HepG2 (cell line): ENCODE results near the gene PSD4. TPM values are rescaled to one million over a fixed set of nuclear protein-coding genes. Genes with fewer than 3 reads are reported as not detected.

ENCODE experiments used
- AHR ChIP-seq: IDR thresholded peaks from 2 replicates; pipeline ENCODE4 v1.6.1; 2018; ENCODE audit warnings: missing genetic modification reagents, missing compliant biosample characterization
- DMAP1 ChIP-seq: IDR thresholded peaks from 2 replicates; pipeline ENCODE4 v1.6.1; 2016
- KLF16 ChIP-seq, 2 experiments: sonication (generic) in 1 of 2; formaldehyde crosslinking in 1 of 2; IDR thresholded peaks; 2 replicates each; pipeline versions ENCODE4 v1.6.1 to v1.8.0; 2016 to 2023; ENCODE audit warnings: missing genetic modification reagents in 2 of 2, missing compliant biosample characterization in 1 of 2
- MEIS1 ChIP-seq: sonication (generic); formaldehyde crosslinking; IDR thresholded peaks from 2 replicates; pipeline ENCODE4 v1.9.0; 2021; ENCODE audit warnings: mild to moderate bottlenecking, missing genetic modification reagents, moderate library complexity, borderline replicate concordance
- MXI1 ChIP-seq: IDR thresholded peaks from 3 replicates; pipeline ENCODE4 v1.6.1; 2012; ENCODE audit warnings: low read depth, low read length, inconsistent platforms, borderline replicate concordance
- SIN3A ChIP-seq: IDR thresholded peaks from 2 replicates; pipeline ENCODE4 v1.6.1; 2011; ENCODE audit warnings: low read depth, mild to moderate bottlenecking, control low read depth, low read length, borderline replicate concordance
- SP4 ChIP-seq: sonication (generic); formaldehyde crosslinking; IDR thresholded peaks from 2 replicates; pipeline ENCODE4 v1.8.1; 2023; ENCODE audit warnings: mild to moderate bottlenecking, missing genetic modification reagents
- STAT5B ChIP-seq: sonication (generic); formaldehyde crosslinking; IDR thresholded peaks from 2 replicates; pipeline ENCODE4 v1.4.0; 2020; ENCODE audit warnings: missing genetic modification reagents
- ZBTB7B ChIP-seq: sonication (generic); formaldehyde crosslinking; IDR thresholded peaks from 2 replicates; pipeline ENCODE4 v1.4.0; 2020; ENCODE audit warnings: missing genetic modification reagents
- ZKSCAN8 ChIP-seq: IDR thresholded peaks from 2 replicates; pipeline ENCODE4 v1.6.1; 2016; ENCODE audit warnings: borderline replicate concordance, missing genetic modification reagents, missing compliant biosample characterization
- ZNF616 ChIP-seq: sonication (generic); formaldehyde crosslinking; IDR thresholded peaks from 2 replicates; pipeline ENCODE4 v1.5.0; 2020; ENCODE audit warnings: low read depth, mild to moderate bottlenecking, missing genetic modification reagents
- ZNF674 ChIP-seq: sonication (generic); formaldehyde crosslinking; IDR thresholded peaks from 2 replicates; pipeline ENCODE4 v1.5.0; 2020; ENCODE audit warnings: low read depth, mild to moderate bottlenecking, missing genetic modification reagents
- polyA plus RNA-seq, 8 experiments: library from polyadenylated mRNA; depleted of rRNA in 3 of 8; stranded (reverse) in 7 of 8; unstranded in 1 of 8; fragments of >200 nt; fragmentation: Illumina TruSeq in 4 of 8; extraction: Trizol in 4 of 8; gene quantifications; 2 replicates each; pipeline versions ENCODE4 v1.2.1 to v1.2.3, GENCODE V29; 2011 to 2016; ENCODE audit warnings: low read depth in 4 of 8, missing spikeins in 1 of 8, mixed read lengths in 1 of 8; ENCODE audit not compliant: insufficient read depth in 1 of 8
- total RNA-seq, 5 experiments: library from RNA; depleted of rRNA; stranded (reverse); fragments of >200 nt; fragmentation: Illumina TruSeq; extraction: Trizol; gene quantifications; 2 replicates each; pipeline ENCODE4 v1.2.3, GENCODE V29; 2016; ENCODE audit warnings: low read depth in 1 of 5
- TF ChIP-seq, protein P1 (sequence below): sonication (generic); formaldehyde crosslinking; IDR thresholded peaks from 2 replicates; pipeline ENCODE4 v1.8.0; 2022; ENCODE audit warnings: mild to moderate bottlenecking, missing genetic modification reagents; ENCODE audit not compliant: insufficient replicate concordance
- TF ChIP-seq, protein P2 (sequence below): sonication (generic); formaldehyde crosslinking; IDR thresholded peaks from 2 replicates; pipeline ENCODE4 v1.8.0; 2022; ENCODE audit warnings: missing genetic modification reagents, mild to moderate bottlenecking, moderate library complexity, borderline replicate concordance
- TF ChIP-seq, protein P3 (sequence below): sonication (generic); formaldehyde crosslinking; IDR thresholded peaks from 2 replicates; pipeline ENCODE4 v1.4.0; 2020; ENCODE audit warnings: missing genetic modification reagents, borderline replicate concordance
- TF ChIP-seq, protein P4 (sequence below), 2 experiments: sonication (generic) in 1 of 2; formaldehyde crosslinking in 1 of 2; IDR thresholded peaks; 2 replicates each; pipeline versions ENCODE4 v1.5.1 to v1.6.1; 2011 to 2020; ENCODE audit warnings: borderline replicate concordance in 1 of 2, low read depth in 1 of 2, low read length in 1 of 2, mild to moderate bottlenecking in 1 of 2, missing genetic modification reagents in 1 of 2, moderate library complexity in 1 of 2
- TF ChIP-seq, protein P5 (sequence below): sonication (generic); formaldehyde crosslinking; IDR thresholded peaks from 2 replicates; pipeline ENCODE4 v1.4.0; 2020; ENCODE audit warnings: missing genetic modification reagents

PSD4 gene
- total and polyA plus RNA-seq, 2 of the 13 experiments (the other 11 are each of a cell fraction or from before 2014, with no cell fraction given): 5.8 to 9.4 TPM

DNA sequence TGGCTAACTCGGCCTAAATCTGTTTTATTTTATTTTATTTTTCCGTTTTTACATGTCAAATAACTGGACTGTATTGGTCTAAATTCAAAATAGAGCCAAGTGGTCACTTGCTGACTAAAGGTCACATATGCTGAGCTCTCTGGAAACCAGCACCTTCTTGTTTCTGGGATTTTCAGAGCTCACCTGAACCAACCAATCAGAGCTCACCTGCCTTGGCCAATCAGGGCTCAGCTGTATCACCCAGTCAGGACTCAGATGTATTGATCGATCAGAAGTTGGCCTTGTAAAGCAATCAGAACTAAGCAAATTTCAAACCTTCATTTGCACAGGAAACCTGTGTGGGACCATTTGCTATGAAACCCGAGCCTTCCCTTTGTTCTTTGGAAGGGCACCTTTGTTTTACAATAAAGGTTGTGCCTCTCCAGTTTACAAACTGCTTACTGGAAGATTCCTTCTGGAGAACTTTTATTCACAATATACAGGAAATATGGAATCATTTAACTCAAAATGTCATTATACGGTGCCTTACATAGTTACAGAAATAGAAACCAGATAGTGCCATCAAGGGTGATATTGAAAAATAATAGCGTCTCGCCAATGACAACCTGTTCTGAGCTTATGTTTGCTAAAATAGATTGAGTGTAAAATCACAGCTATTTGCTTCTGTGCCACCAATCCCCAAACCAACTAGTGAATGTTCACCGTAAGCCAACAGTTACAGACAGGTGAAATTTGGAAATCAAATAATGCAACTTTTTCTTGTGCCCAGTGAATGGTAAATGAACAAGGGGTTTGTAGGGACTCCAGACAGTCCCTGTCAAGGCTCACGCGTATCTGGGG lies 17.3 kb upstream of the PSD4 start (continued):
- TF ChIP-seq, protein P1, sequence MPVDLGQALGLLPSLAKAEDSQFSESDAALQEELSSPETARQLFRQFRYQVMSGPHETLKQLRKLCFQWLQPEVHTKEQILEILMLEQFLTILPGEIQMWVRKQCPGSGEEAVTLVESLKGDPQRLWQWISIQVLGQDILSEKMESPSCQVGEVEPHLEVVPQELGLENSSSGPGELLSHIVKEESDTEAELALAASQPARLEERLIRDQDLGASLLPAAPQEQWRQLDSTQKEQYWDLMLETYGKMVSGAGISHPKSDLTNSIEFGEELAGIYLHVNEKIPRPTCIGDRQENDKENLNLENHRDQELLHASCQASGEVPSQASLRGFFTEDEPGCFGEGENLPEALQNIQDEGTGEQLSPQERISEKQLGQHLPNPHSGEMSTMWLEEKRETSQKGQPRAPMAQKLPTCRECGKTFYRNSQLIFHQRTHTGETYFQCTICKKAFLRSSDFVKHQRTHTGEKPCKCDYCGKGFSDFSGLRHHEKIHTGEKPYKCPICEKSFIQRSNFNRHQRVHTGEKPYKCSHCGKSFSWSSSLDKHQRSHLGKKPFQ: no peak
- TF ChIP-seq STAT5B (CRISPR knock-in tag) (no peak), ZNF674 (CRISPR knock-in tag) (no peak), ZNF616 (CRISPR knock-in tag) (0 out of 2 replicates have a peak, but pooled peaks have one; percentile 9), ZKSCAN8 (no peak; the same call in 1 of the 2 replicates), MXI1 (no peak), MEIS1 (CRISPR knock-in tag) (no peak), DMAP1 (CRISPR knock-in tag) (no peak), SIN3A (no peak), KLF16 (CRISPR knock-in tag; IDR thresholded peaks at IDR 0.05) (no peak; a peak in 1 of 4 replicates), ZBTB7B (CRISPR knock-in tag) (no peak), AHR (no peak), SP4 (CRISPR knock-in tag) (no peak)
- TF ChIP-seq, protein P2, sequence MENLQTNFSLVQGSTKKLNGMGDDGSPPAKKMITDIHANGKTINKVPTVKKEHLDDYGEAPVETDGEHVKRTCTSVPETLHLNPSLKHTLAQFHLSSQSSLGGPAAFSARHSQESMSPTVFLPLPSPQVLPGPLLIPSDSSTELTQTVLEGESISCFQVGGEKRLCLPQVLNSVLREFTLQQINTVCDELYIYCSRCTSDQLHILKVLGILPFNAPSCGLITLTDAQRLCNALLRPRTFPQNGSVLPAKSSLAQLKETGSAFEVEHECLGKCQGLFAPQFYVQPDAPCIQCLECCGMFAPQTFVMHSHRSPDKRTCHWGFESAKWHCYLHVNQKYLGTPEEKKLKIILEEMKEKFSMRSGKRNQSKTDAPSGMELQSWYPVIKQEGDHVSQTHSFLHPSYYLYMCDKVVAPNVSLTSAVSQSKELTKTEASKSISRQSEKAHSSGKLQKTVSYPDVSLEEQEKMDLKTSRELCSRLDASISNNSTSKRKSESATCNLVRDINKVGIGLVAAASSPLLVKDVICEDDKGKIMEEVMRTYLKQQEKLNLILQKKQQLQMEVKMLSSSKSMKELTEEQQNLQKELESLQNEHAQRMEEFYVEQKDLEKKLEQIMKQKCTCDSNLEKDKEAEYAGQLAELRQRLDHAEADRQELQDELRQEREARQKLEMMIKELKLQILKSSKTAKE (CRISPR knock-in tag): no peak
- TF ChIP-seq, protein P3, sequence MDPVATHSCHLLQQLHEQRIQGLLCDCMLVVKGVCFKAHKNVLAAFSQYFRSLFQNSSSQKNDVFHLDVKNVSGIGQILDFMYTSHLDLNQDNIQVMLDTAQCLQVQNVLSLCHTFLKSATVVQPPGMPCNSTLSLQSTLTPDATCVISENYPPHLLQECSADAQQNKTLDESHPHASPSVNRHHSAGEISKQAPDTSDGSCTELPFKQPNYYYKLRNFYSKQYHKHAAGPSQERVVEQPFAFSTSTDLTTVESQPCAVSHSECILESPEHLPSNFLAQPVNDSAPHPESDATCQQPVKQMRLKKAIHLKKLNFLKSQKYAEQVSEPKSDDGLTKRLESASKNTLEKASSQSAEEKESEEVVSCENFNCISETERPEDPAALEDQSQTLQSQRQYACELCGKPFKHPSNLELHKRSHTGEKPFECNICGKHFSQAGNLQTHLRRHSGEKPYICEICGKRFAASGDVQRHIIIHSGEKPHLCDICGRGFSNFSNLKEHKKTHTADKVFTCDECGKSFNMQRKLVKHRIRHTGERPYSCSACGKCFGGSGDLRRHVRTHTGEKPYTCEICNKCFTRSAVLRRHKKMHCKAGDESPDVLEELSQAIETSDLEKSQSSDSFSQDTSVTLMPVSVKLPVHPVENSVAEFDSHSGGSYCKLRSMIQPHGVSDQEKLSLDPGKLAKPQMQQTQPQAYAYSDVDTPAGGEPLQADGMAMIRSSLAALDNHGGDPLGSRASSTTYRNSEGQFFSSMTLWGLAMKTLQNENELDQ (CRISPR knock-in tag): no peak; the same call in 1 of the 2 replicates
- TF ChIP-seq, protein P4, sequence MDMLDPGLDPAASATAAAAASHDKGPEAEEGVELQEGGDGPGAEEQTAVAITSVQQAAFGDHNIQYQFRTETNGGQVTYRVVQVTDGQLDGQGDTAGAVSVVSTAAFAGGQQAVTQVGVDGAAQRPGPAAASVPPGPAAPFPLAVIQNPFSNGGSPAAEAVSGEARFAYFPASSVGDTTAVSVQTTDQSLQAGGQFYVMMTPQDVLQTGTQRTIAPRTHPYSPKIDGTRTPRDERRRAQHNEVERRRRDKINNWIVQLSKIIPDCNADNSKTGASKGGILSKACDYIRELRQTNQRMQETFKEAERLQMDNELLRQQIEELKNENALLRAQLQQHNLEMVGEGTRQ (IDR thresholded peaks at IDR 0.05; ENCODE audit: low read depth, low read length): no peak
- TF ChIP-seq, protein P4 (CRISPR knock-in tag; IDR thresholded peaks at IDR 0.05; ENCODE audit: borderline replicate concordance): no peak
- TF ChIP-seq, protein P5, sequence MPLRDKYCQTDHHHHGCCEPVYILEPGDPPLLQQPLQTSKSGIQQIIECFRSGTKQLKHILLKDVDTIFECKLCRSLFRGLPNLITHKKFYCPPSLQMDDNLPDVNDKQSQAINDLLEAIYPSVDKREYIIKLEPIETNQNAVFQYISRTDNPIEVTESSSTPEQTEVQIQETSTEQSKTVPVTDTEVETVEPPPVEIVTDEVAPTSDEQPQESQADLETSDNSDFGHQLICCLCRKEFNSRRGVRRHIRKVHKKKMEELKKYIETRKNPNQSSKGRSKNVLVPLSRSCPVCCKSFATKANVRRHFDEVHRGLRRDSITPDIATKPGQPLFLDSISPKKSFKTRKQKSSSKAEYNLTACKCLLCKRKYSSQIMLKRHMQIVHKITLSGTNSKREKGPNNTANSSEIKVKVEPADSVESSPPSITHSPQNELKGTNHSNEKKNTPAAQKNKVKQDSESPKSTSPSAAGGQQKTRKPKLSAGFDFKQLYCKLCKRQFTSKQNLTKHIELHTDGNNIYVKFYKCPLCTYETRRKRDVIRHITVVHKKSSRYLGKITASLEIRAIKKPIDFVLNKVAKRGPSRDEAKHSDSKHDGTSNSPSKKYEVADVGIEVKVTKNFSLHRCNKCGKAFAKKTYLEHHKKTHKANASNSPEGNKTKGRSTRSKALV (CRISPR knock-in tag): peak; percentile 65
